G401.6 (cell line): ENCODE data around the gene GPC2.
A peak's percentile ranks its signal among the peaks of the same experiment; 100 is the strongest.
"Not testable (repeated sequence)": the region's sequence is repeated elsewhere in the genome, so short reads cannot be mapped to it uniquely, and the experiment has no call there.

Experiments used
- FAIRE-seq: peaks from 2 replicates; lab custom pipeline; 2012; peaks lifted over from hg19 to GRCh38; lab: Jason Lieb, UNC

Gene GPC2, protein sequence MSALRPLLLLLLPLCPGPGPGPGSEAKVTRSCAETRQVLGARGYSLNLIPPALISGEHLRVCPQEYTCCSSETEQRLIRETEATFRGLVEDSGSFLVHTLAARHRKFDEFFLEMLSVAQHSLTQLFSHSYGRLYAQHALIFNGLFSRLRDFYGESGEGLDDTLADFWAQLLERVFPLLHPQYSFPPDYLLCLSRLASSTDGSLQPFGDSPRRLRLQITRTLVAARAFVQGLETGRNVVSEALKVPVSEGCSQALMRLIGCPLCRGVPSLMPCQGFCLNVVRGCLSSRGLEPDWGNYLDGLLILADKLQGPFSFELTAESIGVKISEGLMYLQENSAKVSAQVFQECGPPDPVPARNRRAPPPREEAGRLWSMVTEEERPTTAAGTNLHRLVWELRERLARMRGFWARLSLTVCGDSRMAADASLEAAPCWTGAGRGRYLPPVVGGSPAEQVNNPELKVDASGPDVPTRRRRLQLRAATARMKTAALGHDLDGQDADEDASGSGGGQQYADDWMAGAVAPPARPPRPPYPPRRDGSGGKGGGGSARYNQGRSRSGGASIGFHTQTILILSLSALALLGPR

DNA sequence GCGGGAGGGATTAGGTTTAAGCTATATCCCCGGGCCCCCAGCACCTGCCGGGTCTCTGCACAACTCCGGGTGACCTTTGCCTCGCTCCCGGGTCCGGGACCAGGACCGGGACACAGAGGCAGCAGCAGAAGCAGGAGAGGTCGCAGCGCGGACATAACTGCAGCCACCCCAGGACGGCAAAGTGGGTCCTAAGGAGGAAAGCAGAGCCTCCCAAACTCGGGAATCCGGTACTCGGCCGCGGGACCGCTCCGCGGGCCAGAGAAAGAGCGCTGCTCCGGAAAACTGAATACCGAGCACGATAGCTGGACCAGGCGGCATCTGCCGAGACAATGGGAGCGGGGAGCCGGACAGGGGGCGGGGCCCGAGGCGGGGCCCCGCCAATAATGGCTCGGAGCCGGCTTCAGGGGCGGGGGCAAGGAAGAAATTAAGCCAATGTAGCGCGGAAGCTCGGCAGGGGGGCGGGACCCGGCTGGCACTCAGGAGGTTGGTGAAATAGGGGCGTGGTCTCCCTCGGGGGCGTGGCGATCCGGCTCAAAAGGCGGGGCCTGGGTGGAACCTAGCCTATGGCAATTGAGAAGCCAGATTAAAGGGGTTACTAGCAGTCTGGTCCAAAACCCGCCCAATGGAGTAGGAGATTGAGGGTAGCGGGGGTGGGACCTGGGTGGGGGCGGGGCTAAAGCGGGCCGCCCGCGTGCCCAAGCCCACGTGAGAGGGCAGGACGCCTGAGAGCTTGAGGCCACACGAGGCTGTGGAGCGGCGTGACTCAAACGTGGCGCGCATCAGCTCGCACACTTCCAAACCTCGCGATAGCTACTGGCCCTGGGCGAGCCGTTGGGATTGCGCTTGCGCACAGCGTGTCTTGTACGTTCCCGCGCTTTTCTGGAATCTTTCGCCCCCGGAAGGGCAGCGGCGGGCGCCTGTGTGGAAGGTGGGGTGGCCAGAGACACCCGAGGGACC is at the start of gene GPC2, which contains the start of gene STAG3:
TSS of gene GPC2 (minus strand) at position 337 of the 957 bp plus-strand sequence. CDS start at position 155, 182 bp downstream.
TSS of gene STAG3 (plus strand) at position 874 of the 957 bp plus-strand sequence. CDS start 2,639 bp downstream, outside the sequence.
- peak; percentile 97 for FAIRE-seq

DNA sequence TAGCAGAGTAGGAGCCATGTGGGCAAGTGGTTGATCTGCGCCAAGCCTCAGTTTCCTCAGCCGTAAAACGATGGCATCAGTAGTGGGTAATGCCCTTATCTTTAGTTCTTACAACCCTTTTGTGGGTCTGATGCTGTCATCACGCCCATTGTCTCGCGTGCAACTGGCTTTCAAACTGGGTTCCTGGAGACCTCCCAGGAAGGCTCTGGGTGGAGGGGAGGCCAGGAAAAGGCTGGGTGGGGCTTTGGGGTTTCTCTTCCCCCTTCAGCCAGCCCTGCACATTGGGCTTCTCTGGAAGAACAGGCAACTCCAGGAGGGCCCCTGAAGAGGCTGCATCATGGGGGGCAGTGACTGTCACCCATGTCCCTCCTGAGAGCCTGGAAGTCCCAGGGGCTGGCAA is 47.7 kb upstream of the GPC2 start:
- not testable (repeated sequence) for FAIRE-seq

DNA sequence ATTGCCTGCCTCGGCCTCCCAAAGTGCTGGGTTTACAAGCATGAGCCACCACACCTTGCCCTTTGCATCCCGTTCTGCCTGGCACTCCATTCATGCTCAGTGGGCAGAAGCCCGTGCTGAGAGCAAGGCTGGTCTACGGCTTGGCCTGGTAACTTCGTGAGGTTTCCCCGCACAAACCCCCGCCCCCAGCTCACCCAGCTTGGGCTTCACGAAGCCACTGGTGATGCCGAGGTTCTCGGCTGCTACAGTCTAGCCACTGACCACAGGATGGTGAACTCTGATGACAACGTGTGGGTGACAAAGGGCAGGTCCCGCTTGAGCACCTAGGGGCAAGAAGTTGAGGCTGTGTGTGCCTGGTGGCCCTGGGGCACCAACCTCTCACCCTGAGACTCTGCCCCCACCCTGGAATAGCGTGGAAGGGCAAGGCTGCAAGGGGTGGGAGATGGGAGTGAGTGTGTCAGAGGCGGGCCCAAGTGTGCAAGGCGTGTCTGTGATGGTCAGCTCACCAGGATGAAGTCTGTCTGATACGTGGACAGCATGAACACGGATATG is 46.3 kb upstream of the GPC2 start:
- FAIRE-seq: not testable (repeated sequence)

DNA sequence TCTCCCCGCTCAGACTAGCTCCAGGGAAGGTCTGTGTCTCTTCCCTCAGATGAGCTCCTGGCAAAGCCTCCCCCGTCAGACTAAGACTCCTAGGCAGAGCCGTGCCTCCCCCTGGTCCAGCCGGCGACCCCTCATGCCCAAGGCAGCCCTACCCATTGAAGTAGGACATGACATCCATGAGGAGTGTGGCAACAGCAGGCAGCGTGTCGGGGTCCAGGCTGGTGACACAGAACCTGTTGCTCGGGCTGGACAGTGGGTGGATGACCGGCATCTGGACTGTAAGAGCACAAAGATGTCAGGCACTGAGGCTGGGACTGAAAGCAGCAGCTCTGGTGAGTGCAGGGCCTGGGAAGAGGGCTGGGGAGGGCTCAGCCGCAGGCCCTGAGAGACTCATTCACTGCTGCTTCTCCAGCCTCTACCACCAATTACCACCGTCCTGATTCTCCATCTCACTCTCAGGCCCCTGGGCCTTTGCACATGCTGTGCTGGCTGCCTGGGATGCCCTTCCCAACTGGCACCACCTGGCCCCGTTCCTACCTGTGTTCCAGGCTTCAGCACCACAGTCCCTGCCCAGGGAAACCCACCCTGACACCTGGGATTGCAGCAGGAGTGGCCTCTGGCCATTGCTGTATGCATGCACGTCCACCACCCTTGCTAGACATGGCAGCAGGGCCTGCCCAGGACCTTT is 45.4 kb upstream of the GPC2 start:
- FAIRE-seq: no peak

DNA sequence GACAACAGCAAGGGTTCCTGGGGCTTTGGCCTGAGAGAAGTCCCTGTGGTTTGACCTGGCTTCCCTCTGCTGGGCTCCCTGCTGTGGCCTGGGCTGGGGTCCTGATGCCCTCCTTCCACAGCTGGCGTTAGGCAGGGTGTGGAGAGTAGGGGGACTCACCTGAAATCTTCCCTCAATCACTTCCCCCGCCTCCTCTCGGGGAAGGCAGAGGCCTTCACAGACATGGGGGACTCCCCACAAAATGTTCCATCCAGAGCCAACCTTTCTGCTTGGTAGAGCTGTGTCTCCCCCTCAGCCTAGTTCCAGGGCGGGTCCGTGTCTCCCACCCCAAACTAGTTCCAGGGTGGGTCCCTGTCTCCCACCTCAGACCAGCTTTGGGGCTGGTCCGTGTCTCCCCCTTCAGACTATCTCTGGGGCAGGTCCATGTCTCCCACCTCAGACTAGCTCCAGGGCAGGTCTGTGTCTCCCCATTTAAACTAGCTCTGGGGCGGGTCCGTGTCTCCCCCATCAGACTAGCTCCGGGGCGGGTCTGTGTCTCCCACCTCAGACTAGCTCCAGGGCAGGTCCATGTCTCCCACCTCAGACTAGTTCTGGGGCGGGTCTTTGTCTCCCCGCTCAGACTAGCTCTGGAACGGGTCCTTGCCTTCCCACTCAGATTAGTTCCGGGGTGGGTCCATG is 44.7 kb upstream of the GPC2 start:
- FAIRE-seq: no peak

DNA sequence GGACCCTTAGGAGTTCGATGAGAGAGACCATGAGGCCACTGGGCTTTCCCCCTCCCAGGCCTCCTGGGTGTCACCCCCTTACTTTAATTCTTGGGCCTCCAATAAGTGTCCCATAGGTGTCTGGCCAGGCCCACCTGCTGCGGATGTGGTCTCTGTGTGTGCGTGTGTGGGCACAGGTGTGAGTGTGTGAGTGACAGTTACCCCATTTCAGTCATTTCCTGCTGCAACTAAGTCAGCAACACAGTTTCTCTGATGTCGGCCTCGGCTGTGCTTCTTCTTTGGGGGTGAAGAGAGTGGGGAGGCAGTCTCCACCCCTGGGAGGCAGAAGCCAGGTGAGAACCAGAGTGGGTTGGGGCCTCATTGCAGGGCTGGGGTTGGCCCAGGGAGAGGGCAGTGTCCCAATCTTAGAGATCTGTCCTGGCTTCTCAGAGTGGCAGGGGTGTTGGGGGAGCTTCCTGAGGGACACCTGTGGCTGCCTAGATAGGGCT is 44.1 kb upstream of the GPC2 start:
- no peak for FAIRE-seq

DNA sequence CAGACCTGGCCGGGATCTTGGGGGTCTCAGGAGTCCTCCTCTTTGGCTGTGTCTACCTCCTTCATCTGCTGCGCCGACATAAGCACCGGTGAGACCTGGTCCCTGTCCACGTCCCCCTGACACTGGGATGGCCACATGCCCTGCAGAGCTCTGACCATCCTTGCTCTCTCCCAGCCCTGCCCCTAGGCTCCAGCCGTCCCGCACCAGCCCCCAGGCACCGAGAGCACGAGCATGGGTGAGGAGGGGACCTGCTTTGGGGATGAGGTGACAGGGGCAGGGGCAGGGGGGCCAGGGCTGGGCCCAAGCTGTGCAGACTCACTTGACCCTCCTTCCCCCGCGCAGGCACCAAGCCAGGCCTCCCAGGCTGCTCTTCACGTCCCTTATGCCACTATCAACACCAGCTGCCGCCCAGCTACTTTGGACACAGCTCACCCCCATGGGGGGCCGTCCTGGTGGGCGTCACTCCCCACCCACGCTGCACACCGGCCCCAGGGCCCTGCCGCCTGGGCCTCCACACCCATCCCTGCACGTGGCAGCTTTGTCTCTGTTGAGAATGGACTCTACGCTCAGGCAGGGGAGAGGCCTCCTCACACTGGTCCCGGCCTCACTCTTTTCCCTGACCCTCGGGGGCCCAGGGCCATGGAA is 43.5 kb upstream of the GPC2 start:
- no peak for FAIRE-seq

DNA sequence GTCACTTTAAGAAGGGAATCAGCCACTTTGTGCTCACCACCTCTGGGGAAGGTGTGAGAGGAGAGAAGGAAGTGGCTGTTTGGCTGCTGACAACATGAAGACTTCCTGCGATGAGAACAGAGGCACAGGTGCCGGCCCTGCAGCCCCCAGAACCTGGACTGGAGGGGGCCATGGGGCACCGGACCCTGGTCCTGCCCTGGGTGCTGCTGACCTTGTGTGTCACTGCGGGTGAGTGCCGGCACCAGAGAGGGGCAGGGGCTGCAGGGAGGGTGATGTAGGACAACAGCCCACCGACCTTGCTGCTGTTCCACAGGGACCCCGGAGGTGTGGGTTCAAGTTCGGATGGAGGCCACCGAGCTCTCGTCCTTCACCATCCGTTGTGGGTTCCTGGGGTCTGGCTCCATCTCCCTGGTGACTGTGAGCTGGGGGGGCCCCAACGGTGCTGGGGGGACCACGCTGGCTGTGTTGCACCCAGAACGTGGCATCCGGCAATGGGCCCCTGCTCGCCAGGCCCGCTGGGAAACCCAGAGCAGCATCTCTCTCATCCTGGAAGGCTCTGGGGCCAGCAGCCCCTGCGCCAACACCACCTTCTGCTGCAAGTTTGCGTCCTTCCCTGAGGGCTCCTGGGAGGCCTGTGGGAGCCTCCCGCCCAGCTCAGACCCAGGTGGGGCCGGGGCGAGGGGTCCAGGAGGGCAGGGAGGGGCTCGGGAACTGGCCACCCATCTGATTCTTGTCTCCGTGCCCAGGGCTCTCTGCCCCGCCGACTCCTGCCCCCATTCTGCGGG is 42.8 kb upstream of the GPC2 start, which contains the start of gene PVRIG:
TSS of gene PVRIG (plus strand) at position 149 of the 785 bp plus-strand sequence. CDS start at position 171, 22 bp downstream.
- not testable (repeated sequence) for FAIRE-seq

DNA sequence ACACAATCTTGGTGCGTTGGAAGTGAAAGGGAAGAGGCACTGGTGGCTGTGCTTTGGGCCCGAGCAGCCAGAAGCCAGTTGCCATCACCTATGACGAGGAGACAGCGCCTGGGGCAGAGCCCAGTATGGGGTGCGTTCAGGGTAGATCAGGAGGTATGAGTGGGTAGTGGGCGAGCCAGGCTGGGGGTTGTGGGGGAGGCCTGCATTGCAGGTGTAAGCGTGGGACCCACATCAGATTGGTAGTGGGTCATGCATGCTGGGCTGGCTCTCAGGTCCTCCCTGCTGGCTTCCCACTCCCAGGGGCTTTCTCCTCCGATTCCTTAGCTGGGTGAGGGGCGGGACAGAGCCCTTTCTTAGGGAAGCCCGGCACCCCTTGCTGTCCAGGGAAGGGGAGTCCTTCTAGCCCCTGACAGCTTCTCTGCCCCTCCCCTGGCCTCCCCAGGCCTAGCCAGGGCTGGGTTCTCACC is 42.1 kb upstream of the GPC2 start:
- no peak for FAIRE-seq

DNA sequence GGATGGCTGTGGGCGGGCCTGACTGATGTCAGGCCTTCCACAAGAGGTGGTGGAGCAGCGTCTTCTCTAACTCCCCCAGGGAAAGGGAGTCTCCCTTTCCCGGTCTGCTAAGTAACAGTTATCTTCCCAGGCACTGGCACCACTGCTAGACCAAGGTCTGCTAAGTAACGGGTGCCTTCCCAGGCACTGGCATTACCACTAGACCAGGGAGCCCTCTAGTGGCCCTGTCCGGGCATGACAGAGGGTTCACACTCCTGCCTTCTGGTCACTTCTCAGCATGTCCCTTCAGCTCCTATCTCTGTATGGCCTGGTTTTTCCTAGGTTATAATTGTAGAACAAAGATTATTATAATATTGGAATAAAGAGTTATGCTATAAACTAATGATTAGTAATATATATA is 40.8 kb upstream of the GPC2 start:
- FAIRE-seq: peak; percentile 53

DNA sequence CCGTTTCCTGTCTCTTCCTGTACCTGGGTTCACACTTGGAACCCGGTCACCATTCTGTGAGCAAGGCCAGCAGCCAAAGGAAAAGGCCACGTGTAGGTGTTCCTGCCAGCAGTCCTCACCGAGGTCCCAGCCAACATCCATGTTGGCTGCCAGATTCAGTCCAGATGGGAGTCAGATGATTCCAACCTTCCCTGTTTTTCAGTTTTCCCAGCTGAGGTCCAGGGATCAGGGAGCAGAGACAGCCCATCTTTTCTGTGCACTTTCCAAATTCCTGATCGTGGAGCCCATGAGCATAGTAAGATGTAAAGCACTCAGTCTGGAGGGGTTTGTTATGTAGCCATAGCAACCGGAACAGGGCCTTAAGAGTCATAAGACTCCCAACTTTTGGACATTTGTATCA is 38.7 kb upstream of the GPC2 start:
- FAIRE-seq: no peak

DNA sequence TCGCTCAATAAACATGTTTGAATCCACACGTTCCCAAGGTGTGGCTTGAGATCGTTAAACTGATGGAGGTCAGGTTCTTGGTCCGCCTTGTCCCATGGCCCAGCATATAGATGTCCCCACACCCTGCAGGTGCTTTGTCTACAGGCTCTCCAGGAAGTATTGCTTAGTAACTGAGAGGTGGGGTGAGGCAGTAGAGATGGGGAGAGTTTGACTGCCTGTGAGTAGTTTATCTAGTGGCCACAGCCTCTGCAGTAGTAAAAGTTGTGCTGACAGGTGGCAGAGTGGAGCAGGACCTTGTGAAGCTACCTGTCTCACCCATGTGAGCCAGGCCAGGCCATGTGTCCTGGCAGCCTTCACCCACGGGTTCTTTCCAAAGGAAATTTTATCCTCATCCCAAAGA is 37.2 kb upstream of the GPC2 start:
- not testable (repeated sequence) for FAIRE-seq

DNA sequence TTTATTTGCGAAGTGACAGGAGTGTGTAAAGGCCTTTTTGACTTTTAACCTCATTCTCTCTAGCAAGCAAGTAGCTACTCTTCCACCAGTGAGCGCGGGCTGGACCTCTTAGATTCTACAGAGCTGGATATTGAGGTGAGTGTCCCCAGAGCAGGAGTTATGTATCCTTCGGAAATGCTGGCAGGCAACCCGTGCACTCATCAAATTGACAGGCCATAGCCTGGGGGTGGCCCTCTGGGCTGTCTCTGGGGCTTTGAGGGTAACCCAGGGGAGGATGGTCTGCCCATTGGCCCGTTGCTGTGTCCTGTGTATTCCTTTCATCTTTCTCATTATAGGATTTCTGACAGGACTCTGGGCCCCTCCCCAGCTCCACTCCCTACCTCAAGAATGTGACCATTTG is 36.5 kb upstream of the GPC2 start:
- no peak for FAIRE-seq

DNA sequence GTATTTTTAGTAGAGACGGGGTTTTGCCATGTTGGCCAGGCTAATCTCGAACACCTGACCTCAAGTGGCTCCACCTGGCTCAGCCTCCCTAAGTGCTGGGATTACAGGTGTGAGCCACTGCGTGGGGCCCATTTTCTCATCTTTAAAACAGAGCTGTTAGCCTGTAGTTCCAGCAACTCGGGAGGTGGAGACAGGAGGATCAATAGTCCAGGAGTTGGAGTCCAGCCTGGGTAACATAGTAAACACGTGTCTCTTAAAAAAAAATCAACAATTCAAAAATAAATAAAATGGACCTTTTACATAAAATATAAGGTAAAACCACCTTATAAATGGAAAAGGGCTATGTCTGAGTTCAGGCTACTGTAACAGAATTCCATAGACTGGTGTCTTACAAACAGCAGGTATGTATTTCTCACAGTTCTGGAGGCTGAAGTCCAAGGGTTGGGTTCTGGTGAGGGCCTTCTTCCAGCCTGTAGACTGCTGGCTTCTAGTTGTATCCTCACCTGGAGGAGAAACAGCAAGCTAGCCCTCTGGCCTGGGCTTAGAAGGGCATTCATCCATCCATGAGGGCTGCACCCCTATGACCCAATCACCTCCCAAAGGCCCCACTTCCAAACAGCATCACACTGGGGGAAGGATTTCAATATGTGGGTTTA is 35.6 kb upstream of the GPC2 start:
- FAIRE-seq: no peak

DNA sequence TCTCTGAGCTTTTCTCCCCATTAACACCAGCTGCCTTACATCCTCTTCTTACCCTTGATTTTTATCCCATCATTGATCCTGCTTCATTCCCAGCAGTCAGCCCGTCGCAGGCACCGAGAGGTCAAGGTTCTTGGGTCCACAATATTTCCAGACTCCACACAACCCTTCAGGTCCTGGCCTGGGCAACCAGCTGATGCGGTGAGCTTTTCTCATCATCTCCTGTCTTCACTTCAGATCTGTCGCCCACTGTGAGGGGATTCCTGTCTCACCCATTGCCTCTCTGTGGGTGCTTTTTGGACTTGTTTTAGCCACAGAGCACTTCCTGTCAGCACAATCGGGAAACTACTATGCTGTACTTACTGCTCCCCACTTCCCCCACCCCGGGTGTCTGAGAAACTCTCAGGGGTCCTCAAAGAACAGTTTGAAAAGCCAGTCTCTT is 34.2 kb upstream of the GPC2 start:
- no peak for FAIRE-seq

DNA sequence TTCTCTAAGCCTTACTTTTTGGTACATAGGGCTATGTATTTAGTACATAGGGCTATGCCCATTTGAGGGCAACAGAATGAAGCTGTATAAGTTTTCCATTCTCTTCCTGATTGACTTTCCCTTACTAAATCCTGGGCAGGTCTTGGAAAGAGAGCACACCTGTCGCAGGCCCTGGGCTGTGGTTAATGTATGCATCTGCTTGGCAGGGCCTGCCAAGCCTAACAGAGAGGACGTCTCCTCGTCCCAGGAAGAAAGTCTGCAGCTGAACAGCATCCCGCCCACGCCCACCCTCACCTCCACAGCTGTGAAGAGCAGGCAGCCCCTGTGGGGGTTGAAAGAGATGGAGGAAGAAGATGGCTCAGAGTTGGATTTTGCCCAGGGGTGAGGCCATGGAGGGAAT is 33.6 kb upstream of the GPC2 start:
- FAIRE-seq: no peak

DNA sequence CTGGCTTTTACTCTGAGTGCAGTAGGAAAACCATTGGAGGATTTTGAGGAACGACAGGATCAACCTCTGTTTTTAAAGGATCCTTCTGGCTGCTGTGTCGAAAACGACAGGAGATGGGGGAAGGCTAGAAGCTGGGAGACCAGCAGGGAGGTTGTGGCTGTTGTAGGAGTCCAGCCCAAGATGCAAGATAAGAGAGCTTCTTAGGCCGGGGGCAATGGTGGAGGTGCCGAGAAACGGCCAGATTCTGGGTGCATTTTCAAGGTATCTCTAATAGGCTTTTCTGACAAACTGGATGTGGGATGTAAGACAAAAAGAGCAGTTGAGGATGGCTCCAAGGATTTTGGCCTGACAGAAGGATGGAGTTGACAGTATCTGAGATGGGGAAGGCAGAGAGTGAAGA is 32.3 kb upstream of the GPC2 start:
- no peak for FAIRE-seq

DNA sequence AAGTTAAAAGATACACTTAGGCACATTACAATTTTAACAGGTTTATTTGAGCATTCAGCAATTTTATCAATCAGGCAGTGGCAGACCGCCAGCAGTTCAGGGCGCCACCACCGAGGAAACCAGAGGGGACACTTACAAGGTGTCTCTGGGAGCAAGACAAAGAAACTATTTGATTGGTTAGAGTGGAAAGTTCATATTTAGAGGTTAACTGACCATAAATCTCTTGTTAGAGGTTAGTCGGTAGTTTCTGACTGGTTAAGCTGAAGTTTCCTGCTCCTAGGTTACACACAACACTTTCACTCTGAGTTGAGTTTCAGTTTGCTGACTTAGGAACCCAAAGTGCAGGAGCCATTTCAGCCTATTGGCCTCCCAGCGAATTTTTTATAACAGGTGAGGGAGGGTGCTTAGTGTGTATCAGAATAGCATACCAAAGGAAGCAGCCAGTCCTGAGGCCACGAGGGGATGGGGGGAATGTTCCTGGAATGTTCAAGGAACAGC is 31.8 kb upstream of the GPC2 start:
- FAIRE-seq: no peak

DNA sequence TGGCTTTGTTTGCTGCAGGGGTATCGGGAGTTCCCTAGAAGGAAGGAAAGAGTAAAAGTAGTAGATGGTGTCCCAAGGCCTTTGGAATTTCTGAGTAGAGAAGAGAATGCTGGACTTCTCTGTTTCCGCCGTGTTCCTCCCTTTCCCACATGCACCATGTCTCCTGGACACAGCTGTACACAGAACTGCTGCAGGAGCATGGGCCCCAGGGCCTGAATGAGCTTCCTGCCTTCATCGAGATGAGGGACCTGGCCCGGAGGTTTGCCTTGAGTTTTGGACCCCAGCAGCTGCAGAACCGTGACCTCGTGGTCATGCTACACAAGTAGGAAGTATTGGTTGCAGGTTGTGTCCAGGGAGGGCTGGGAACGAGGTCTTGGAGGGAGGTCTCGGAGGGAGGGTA is 27.3 kb upstream of the GPC2 start:
- FAIRE-seq: no peak
